Hematopoietic multipotent progenitor cell (in vitro differentiated cells): Measurements from ENCODE around the gene TARS1. TPM values are rescaled to one million over a fixed set of nuclear protein-coding genes. Genes with fewer than 3 reads are reported as not detected.
A peak's percentile ranks its signal among the peaks of the same experiment; 100 is the strongest.

Experiments used
- DNase-seq, 3 donors: peaks; one replicate each; pipeline ENCODE4 v3.0.0-alpha.2; 2011 to 2015; ENCODE audit warnings: low read depth in 2 of 3, low spot score in 2 of 3
- total RNA-seq: library from RNA; depleted of rRNA; stranded (reverse); fragments of >200 nt; gene quantifications from one replicate; pipeline ENCODE4 v1.2.3, GENCODE V29; 2012

TARS1 gene
- total RNA-seq, 1 donor = 32.9 TPM

DNA sequence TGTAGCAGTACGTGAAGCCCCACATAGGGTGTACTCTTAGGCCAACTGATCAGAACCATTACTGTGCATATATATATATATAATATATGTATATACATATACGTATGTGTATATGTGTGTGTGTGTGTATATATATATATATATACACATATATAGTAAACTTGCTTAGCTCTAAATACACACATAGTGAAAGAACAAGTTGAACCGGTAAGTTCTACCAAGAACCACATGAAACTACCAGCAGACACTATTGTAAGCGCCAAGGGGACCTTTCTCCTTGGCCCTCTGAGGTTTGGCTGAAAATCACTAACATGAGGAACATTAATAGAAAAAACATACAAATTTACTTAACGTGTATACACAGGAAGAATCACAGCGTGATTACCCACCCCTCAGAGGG is 1.8 kb upstream of the TARS1 start:
- DNase-seq = no peak

DNA sequence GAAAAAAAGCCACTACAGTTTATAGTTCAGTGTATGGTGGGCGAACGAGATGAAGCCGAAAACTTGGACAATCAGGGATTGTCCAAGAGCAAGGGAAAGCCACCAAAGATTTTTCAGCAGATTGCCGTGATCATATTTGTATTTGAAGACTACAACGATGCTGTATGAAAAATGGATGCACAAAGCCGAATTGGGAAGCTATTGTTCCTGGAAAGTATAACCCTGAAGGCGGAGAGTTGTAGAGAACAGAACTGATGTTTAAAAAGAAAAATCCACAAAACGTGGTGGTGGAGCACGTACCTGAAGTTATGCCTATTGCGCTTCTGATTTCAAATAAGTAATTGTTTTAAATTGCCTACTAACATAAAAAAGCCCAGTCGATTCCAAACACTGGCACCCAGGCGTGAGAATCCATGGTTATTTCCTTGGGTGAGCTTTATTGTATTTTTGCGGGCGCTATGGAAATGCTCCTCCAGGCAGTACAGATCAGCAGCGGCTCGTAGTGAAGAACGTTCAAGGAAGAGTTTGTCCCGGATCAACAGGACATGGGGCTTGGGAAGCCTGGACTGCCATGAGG is 772 bp upstream of the TARS1 start:
- DNase-seq = no peak

- DNase-seq = peak in 1 of 3 donors; percentile 36
These were observed 744 bp downstream of the TARS1 start for GRCh38 chr5:33441241-33442177.

DNA sequence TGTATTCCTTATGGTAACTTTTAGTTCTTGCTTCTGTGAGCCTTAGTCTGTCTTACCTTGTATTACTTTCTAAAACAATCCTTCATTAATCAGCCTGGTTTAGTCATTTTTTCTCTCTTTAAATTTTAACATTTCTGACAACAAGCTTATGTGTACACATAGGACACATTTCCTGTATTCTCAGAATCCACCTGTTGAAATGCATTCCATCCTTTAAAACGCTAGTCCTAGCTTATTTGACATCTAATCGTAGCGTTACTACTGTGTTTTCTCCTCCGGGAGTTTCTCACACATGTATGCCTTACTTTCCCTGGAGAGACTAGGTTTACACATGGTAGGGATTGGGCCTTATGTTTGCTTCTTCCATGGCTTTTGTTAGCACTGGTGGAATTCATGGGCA is 3.8 kb downstream of the TARS1 start:
- DNase-seq = no peak

DNA sequence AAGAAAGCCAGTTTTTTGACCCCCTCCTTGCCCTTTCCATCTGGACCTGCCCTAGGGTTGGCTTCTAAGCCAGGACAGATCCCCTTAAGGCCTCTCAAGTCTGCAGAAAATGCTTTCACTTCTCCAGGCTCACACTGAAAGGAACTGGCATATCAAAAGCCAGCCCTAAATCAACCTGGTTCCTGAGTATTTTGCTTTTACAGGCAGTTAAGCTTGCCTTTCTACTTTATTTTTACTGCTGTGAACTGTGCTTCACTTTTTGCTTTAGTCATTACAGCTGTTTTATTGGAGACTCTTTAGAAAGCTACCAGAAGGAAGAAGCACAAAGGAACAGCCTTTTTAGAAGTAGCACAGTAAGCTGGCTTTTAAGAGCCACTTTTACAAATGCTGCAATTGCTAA is 5.0 kb downstream of the TARS1 start:
- DNase-seq = no peak

- DNase-seq = no peak
These were observed 7.4 kb downstream of the TARS1 start for GRCh38 chr5:33448118-33448517.

DNA sequence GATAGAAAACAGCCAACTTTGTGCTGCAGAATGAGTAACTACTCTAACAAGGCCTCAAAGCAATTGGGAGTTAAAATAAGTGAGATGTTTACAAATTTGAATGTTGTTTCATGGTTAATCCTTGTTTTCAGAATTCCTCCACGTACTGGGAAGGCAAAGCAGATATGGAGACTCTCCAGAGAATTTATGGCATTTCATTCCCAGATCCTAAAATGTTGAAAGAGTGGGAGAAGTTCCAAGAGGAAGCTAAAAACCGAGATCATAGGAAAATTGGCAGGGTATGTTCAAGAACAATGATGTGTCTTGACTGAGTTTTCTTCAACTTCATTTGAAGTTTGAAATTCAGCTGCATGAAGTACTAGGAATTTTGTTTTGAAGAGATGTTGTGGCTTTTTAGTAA is 16.4 kb downstream of the TARS1 start:
- no peak for DNase-seq

DNA sequence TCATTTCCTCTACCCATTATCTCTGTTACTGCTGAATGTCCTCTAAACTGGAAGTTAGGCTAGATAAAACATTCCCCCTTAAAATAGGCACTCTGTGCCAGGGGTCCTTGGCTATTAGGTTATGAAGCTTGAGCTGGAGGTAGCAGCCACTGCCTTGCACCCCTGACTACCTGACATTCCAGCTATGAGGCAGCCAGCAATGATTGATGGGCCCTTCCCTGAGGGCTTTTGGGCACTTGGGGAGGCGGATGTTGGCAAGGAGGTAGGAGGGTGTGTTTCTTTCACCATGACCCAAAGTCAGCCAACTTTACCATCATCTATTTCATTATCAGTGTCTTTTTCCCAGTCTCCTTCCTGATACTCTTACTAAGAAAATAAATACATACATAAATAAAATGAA is 17.1 kb downstream of the TARS1 start:
- no peak for DNase-seq

GRCh38 chr5:33460210-33460609 is 19.4 kb downstream of the TARS1 start:
- no peak for DNase-seq

DNA sequence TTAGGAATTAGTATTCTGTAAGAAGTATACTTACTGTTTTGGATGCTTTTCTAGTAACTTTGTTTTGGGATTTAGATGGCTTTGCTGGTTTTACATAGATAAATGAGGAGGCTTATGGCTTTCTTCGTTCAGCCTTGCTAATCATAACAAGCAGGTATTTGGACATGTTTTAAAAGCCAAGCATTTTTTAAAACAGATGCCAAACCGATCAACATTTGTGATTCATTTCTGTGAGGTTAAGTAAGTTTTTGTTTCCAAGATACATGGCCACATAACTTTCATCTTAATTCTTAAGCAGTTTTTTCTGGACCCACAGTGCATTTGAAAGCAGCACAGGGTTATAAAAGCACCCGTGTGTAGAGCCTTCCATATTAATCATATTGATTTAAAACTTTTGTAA is 21.7 kb downstream of the TARS1 start:
- DNase-seq = no peak

- no peak for DNase-seq
These were observed 24.4 kb downstream of the TARS1 start for GRCh38 chr5:33465120-33465519.

GRCh38 chr5:33468775-33469435 is 28.1 kb downstream of the TARS1 start:
- DNase-seq = no peak

DNA sequence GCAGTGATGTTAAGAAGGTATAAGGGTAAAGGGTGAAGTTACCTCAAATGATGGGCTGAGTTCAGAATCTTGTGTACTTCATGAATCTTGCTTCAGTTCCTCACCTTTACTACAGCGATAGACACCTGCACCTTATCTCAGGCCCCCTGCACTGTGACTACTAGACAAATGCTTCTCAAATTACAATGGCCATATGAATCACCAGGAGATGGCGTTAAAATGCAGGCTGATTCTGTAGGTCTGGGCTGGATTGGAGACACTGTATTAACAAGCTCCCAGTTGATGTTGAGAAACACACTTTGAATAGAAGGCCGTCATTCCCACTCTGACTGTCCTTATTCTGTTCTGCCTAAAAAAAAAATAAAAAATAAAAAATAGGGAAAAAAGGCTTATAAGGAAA is 29.8 kb downstream of the TARS1 start:
- DNase-seq = peak in 1 of 3 donors; percentile 17

DNA sequence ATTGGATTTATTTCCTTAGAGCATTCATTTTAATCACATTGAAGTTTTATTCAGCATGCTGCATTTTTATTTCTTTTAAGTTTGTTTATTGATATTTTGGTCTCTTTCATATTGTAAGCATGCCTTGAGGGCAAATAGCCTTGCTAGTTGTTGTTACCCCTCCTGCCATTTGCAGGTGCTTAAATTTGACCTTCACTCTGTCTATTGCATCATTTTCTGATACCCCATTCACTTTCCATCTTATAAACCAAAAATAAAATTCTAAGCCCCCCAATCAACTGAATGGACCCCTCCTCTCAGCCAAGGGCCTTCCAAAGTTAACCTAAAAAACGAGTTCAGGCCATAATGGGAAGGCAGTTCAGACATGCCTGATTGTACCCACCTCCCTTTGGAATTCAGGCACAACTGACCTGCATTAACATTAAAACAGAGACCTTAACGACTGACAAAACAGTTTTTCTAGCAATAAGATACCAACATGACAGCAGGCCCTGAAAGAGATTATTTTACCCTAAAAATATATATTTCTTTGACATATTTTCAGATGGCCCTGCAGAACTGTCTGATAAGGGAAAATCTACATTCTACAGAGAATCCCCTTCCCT is 32.1 kb downstream of the TARS1 start:
- DNase-seq = no peak

DNA sequence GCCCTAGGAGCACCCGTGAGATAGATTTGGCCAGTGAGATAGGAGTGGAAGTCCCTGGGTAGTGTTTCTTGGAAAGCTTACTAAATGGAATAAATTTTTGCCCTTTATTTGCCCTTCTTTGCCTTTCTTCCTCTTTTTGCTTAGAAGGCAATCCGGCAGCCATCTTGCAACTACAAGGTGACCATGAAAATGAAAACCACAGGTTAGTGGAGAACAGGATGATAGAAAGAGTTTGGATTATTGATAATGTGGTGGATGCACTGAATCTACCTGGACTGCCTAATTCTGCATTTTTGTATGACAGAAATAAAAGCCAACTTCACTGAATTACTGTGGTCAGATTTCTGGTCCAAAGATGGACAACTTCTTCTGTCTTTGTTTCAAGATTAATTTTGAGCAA is 33.2 kb downstream of the TARS1 start:
- no peak for DNase-seq

- no peak for DNase-seq
These were observed 34.2 kb downstream of the TARS1 start for GRCh38 chr5:33474931-33475499.

- DNase-seq = no peak
These were observed 34.9 kb downstream of the TARS1 start for GRCh38 chr5:33475706-33476105.

DNA sequence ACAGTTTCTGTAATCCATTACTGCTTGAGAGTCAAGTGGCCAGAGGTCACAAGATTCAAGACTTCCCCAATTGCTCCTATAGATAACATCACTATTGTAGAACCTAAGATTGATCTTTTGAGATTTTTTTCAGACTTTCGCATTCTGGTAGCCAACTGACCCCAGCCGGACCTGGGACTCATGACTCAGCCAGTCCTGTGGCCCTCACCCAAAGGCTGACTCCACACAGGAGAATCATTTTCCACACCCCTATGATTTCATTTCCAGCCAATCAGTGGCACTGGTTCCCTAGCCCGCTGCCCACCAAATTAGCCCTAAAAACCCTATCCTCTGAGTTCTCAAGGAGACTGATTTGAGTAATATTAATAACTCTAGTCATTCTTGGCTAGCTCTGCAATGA is 36.2 kb downstream of the TARS1 start:
- no peak for DNase-seq

- DNase-seq = no peak
These were observed 37.1 kb downstream of the TARS1 start for GRCh38 chr5:33477816-33478215.

DNA sequence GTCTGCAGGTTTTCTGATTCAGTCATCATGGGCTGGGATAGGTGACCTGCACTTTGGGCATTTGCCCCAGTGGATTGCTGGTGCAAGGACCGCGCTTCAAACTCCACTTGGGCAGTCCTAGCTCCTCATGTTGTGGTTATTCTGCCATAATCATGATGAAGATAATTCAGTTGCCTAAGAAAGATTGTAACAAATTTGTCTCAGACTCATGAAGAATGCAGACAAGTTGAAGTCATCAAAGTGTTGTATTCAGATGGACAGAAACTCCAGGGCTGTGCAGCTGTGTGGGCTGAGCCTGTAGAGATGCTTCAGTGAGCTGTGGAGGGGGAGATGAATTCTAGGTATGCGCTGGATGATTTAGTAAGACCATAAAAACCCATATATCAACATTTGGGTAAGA is 38.5 kb downstream of the TARS1 start:
- DNase-seq = no peak

DNA sequence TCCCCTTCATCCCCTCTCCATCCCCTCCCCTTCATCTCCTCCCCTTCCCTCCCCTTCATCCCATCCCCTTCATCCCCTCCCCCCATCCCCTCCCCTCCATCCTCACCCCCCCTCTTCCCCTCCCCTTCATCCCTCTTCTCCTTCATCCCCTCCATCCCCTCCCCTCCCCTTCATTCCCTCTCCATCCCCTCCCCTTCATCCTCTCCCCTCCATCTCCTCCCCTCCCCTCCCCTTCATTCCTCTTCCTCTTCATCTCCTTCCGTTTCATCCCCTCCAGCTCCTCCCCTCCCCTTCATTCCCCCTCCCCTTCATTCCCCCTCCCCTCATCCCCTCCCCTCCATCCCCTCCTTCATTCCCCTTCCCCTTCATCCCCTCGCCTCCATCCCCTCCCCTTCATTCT is 40.1 kb downstream of the TARS1 start:
- DNase-seq = no peak
